ENCODE results near the gene PPP1R14D.

The PPP1R14D gene

DNA sequence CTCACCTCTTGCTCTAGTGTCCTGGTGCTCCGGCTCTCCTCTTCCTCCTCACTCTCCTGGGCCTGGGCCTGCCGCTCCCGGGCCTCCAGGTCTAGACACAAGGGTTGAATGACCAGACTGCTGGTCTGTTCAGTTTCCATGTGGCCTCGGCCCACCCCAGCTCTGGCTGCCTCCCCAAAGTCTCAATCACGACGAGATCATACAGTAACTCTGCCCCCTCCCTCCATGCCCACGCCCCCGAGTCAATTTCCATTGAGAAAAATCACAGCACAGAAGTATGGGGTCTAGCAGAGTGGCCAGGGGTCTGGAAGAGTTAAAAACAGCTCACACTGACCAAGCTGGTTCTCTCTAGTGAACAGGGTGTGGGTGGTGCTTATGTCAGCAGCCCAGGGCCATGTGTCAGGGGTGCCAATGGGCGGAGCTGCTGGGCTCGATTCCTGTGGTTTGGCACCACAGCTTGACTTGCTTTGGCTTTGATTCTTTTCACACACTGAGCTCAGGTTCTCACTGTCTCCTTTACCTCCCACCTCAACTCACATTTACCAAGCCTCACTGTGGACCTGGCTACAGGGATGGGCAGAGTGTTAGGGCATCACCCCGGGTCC lies 51.9 kb downstream of the PPP1R14D start:
- DNase-seq, result no peak

- no peak for DNase-seq
These were observed 52.6 kb downstream of the PPP1R14D start for GRCh38 chr15:40775740-40776536.

- DNase-seq, result no peak
These were observed 53.5 kb downstream of the PPP1R14D start for GRCh38 chr15:40775007-40775406.

DNA sequence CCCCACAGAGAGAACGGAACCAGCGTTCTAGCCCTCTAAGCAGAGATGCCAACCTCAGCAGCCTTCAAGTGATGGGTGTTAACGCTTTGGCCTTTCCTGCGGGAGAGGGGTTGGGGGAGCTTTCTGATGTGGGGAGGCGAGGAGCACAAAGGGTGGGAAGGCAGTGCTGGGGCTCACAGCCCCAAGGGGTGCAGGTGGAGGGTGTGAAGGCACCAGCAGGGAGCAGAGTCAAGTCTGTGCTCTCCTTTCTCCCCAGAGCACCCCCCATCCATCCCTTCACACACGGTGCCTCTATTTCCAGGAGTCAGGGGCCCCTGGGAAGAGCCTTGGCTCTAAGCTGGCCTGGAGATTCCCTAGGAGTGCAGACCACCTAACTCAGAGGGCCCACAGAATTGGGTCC lies 54.6 kb downstream of the PPP1R14D start:
- no peak for DNase-seq

GRCh38 chr15:40773496-40773895 lies 55.0 kb downstream of the PPP1R14D start:
- no peak for DNase-seq

DNA sequence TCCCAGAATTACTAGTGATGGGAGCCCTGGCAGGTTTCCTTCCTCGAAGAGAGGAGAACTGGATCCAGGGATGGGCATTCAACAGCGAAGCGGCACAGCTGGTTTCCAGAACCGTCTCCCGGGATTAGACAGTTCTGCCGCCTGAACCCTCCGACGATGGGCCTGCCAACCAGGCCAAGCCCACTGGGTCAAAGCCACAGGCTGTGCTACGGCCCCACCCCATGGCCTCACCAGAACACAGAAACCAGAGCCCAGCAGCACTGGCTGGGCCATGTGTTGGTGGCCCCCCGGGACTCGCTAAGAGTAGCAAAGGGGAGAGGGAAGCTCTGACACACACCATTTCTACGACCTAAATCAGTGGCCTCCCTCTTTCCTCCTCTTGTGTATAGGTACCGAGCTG lies 56.5 kb downstream of the PPP1R14D start:
- no peak for DNase-seq

DNA sequence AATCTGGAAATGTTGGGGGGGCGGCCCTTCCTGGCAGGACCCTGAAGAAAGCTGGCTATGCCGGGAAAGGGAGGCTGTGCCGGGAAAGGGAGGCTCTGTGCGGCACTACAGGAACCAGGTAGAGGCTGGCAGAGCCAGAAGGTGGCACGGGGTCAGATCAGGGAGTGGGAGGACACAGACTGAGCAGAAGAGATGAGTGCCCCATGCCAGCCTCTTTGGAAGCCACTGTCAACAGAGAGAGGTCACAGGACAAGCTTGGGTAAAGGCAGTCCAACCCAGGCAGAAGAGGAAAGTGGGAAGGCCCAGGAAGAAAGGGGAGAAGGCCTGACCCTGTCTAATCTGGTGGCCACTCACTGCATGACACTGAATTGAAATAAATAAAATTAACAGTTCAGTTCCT lies 57.3 kb downstream of the PPP1R14D start:
- no peak for DNase-seq

GRCh38 chr15:40770147-40770721 lies 58.3 kb downstream of the PPP1R14D start:
- DNase-seq, result no peak

- peak; percentile 75 for DNase-seq
These were observed 59.0 kb downstream of the PPP1R14D start, which contains the start of gene C15orf62 for GRCh38 chr15:40769274-40770146. Gene C15orf62, plus strand, starts transcription at chr15:40769980. Its CDS starts 516 bp downstream, at chr15:40770496.

DNA sequence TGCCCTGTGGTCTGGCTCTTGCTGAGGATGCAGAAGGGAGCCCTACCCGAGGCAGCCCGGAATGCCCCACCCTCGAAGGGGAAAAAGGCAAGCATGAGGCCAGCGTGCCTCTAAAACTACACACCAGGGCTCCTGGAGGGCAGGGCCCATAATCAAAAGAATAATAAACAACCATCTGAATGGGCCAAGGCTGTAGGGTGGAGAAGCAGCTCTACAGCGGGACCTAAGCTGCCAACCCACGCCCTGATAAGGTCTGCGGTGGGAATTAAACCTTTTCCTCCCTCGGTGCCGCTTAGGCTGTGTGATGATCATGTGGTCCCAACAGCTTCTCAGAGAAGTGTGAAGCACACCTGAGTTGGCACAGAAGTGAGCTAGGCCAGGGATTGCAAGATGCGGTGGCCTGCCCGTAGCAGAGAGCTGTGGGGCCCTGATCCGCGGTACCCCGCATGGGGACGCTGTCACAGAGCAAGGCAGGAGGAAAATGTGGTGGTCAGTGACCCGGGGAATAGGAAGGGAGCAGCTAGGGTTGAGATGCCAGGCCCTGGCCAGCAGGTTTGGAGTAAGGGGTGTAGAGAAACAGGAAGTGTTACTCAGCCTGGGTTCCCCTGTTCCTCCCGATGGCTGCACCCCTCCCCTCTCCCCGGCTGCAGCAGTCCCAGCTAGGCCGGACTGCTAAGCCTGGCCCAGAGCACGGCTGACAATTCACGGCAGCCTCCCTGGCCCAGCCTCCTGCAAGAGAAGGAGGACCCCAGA lies 59.8 kb downstream of the PPP1R14D start:
- no peak for DNase-seq

GRCh38 chr15:40767838-40768500 lies 60.5 kb downstream of the PPP1R14D start:
- no peak for DNase-seq

DNA sequence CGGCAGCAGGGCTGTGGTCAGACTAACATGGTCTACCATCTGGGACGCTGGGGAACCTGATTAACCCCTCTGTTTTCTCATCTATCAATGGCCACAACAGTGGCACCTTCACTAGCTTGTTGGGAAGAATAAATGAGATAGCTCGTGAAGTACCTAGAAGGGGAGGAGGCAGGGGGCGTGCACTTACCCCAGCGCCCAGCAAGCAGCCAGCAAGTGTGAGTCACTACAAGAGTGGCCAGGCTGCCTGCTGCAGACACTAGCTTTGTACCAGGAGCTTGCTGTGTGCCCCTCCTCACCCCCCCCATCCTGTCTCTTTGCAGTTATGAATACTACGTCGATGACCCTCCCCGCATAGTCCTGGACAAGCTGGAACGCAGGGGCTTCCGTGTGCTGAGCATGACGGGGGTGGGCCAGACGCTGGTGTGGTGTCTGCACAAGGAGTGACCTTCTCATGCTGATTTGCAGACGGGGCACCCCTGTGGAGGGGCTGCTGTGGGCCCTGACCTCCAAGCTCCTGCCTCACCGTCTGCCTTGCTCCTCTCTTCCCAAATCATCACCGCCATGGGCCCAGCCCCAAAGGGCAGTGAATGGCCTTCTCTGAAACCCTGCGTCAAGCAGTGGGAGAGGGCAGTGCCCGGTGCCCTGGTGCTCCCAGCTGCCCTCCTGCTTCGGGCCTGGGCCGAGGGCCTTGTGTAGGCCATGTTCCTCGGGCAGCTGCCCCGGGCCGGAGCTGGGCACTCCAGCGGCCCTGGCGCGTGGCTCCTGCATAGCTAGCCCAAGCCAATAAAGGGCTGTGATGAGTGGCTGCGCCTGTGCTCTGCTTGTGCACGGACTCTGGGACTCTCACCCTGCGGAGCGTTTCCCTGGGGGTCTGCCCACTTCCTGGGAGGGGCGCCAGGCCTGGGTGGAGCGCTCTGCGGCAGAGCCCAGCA lies 61.3 kb downstream of the PPP1R14D start:
- DNase-seq, result no peak

DNA sequence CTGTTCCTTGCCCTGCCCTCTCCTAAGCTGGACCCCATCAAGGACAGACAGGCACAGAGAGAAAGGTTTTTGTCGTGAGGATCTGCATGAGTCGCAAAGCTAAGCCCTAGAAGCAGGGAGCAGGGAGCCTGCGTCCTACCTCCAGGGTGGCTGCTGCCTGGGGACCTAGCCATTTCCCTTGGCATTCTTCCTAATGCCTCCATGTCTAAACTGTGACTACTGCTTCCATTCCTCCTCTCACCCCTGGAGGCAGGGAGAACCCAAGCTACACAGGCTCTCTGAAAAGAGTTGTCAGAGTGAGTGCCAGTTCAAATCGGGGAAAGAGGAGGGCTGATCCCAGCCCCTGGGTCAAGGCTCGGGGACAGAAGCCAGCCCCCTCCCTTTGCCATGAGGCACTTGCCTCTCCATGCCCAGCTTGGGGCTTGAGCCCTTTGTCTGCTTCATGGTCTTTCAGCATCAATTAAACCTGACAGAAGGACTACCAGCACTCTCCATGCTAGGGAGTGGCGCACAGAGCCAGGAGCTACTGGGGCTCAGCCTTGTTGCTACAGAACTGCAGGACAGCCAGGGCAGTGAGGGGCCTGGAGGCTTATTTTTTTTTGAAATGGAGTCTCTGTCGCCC lies 62.2 kb downstream of the PPP1R14D start:
- DNase-seq, result no peak

Data from stimulated activated CD4-positive, alpha-beta T cell treated with anti-CD3 and anti-CD28 coated beads, Interleukin-4, amount 100 ng/mL, for 1 hour (primary cell).